ENCODE measurements around the gene WHAMM.

Gene WHAMM

DNA sequence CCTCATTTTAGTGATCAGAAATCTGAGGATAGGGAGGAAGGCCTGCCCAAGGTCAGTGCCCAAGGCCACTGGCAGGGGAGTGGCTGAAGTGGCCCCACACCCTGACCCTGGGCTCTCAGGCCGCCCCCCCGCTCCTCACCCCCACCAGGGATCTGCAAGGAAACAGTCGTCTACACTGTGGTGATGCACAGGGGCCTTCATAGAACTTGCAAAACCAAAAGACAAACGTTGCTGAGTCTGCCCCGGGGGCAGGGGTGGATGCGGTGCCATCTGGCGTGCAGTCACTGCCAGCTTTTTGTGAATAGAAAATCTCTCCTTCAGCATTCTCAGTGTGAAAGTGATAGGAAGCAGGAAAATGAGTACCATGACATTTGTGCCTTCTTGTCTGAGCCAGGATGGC, 41.3 kb downstream of the WHAMM start:
- Histone ChIP-seq H3K9ac (ENCODE audit: low read depth, low read length) (no peak overlapping the region), H2AFZ (ENCODE audit: low read depth, low read length) (no peak overlapping the region), H3K79me2 (ENCODE audit: insufficient read depth, low read length) (no peaks in the 10 kb centered on the region), H3K4me3 (ENCODE audit: low read depth in 1 of 2, low read length in 2 of 2) (no peak overlapping the region), H4K20me1 (ENCODE audit: insufficient read depth, low read length) (no peaks in the 10 kb centered on the region), H3K4me2 (ENCODE audit: insufficient read depth, low read length) (no peak overlapping the region), H3K4me1 (ENCODE audit: insufficient read depth, low read length) (peaks cover 27% of the 10 kb centered on the region), H3K27me3 (ENCODE audit: insufficient read depth, low read length, poor library complexity) (no peaks in the 10 kb centered on the region), H3K9me3 (ENCODE audit: insufficient read depth, low read length, severe bottlenecking) (no peaks in the 10 kb centered on the region), H3K27ac (ENCODE audit: low read length) (no peak overlapping the region), H3K36me3 (ENCODE audit: insufficient read depth, low read length) (no peaks in the 10 kb centered on the region)
- no peak for ATAC-seq (ENCODE audit: insufficient read depth, low read depth)
- DNase-seq: no peak
- TF ChIP-seq, protein P1, sequence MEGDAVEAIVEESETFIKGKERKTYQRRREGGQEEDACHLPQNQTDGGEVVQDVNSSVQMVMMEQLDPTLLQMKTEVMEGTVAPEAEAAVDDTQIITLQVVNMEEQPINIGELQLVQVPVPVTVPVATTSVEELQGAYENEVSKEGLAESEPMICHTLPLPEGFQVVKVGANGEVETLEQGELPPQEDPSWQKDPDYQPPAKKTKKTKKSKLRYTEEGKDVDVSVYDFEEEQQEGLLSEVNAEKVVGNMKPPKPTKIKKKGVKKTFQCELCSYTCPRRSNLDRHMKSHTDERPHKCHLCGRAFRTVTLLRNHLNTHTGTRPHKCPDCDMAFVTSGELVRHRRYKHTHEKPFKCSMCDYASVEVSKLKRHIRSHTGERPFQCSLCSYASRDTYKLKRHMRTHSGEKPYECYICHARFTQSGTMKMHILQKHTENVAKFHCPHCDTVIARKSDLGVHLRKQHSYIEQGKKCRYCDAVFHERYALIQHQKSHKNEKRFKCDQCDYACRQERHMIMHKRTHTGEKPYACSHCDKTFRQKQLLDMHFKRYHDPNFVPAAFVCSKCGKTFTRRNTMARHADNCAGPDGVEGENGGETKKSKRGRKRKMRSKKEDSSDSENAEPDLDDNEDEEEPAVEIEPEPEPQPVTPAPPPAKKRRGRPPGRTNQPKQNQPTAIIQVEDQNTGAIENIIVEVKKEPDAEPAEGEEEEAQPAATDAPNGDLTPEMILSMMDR (IDR thresholded peaks at IDR 0.05; ENCODE audit: borderline replicate concordance, extremely low read depth, low read length, poor library complexity, severe bottlenecking): no peak
- no peak for TF ChIP-seq EZH2 (IDR thresholded peaks at IDR 0.05; ENCODE audit: borderline replicate concordance, low read depth, low read length, severe bottlenecking)

DNA sequence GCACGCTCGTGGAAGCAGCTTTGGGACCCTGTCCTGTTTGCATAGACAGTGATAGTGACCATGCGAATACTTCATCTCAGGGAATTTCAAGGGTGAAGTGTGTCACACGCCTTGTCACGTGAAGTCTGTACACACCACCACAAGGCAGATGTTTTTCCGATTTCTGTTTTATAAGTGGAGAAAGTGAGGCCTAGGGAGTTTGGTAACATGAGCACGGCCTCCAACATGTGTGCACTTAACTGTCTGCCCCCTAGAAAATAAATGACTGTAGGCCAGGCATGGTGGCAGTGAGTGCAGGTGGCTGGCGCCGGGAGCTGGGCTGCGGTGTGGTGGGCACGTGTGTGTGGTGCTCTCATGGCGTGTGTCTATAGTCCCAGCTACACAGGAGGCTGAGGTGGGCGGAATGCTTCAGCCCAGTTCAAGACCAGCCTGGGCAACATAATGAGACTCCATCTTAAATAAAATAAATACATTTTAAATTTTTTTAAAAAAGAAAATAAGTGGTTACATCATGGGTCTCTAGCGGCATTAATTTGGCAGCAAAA, 42.0 kb downstream of the WHAMM start:
- no peaks in the 10 kb centered on the region for H3K79me2 ChIP-seq (ENCODE audit: insufficient read depth, low read length)
- no peak for ATAC-seq (ENCODE audit: insufficient read depth, low read depth)
- no peak overlapping the region for H3K27ac ChIP-seq (ENCODE audit: low read length)
- no peak overlapping the region for H3K4me2 ChIP-seq (ENCODE audit: insufficient read depth, low read length)
- H3K4me1 ChIP-seq (ENCODE audit: insufficient read depth, low read length): peaks cover 31% of the 10 kb centered on the region
- H3K27me3 ChIP-seq (ENCODE audit: insufficient read depth, low read length, poor library complexity): no peaks in the 10 kb centered on the region
- no peak for TF ChIP-seq EZH2 (IDR thresholded peaks at IDR 0.05; ENCODE audit: borderline replicate concordance, low read depth, low read length, severe bottlenecking)
- H2AFZ ChIP-seq (ENCODE audit: low read depth, low read length): no peak overlapping the region
- H3K36me3 ChIP-seq (ENCODE audit: insufficient read depth, low read length): no peaks in the 10 kb centered on the region
- H4K20me1 ChIP-seq (ENCODE audit: insufficient read depth, low read length): no peaks in the 10 kb centered on the region
- no peak for DNase-seq
- no peaks in the 10 kb centered on the region for H3K9me3 ChIP-seq (ENCODE audit: insufficient read depth, low read length, severe bottlenecking)
- no peak overlapping the region for H3K4me3 ChIP-seq (ENCODE audit: low read depth in 1 of 2, low read length in 2 of 2)
- H3K9ac ChIP-seq (ENCODE audit: low read depth, low read length): no peak overlapping the region

DNA sequence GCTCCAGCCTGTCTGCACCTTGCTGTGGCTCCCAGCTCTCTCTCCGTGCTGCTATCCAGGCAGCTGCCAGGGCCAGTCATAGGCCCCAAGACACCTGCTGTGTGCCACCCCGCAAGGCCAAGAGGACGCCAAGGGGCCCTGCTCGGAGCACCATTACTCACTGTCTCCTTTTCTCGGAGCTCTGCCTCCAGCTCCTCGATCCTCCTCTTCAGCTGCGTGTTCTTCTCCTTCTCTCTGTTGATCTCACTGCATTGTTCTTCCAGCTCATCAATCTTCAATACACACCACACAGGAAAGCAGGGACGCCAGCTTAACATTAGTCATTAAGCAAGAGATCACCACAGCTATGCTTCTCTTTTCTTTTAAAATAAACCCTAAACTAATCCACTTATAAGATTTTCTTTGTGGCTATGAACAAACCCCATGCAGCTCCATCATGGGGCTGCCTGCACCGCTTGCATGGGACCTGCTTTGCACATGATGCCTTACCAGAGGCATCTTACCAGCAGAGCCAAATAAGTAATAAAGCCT, 42.6 kb downstream of the WHAMM start:
- no peaks in the 10 kb centered on the region for H3K36me3 ChIP-seq (ENCODE audit: insufficient read depth, low read length)
- peak overlapping the region; percentile 82; the same call in 1 of the 2 replicates for H2AFZ ChIP-seq (ENCODE audit: low read depth, low read length)
- H3K4me3 ChIP-seq (ENCODE audit: low read depth in 1 of 2, low read length in 2 of 2): no peak overlapping the region
- peak overlapping the region; percentile 88; the same call in 1 of the 2 replicates for H3K4me2 ChIP-seq (ENCODE audit: insufficient read depth, low read length)
- H4K20me1 ChIP-seq (ENCODE audit: insufficient read depth, low read length): no peaks in the 10 kb centered on the region
- H3K27me3 ChIP-seq (ENCODE audit: insufficient read depth, low read length, poor library complexity): no peaks in the 10 kb centered on the region
- TF ChIP-seq, protein P1 (IDR thresholded peaks at IDR 0.05; ENCODE audit: borderline replicate concordance, extremely low read depth, low read length, poor library complexity, severe bottlenecking): no peak
- DNase-seq (no peak), ATAC-seq (ENCODE audit: insufficient read depth, low read depth) (no peak)
- peak overlapping the region; percentile 84 for H3K27ac ChIP-seq (ENCODE audit: low read length)
- peak overlapping the region; percentile 45 for H3K9ac ChIP-seq (ENCODE audit: low read depth, low read length)
- no peaks in the 10 kb centered on the region for H3K79me2 ChIP-seq (ENCODE audit: insufficient read depth, low read length)
- H3K9me3 ChIP-seq (ENCODE audit: insufficient read depth, low read length, severe bottlenecking): no peaks in the 10 kb centered on the region
- peaks cover 31% of the 10 kb centered on the region for H3K4me1 ChIP-seq (ENCODE audit: insufficient read depth, low read length)

DNA sequence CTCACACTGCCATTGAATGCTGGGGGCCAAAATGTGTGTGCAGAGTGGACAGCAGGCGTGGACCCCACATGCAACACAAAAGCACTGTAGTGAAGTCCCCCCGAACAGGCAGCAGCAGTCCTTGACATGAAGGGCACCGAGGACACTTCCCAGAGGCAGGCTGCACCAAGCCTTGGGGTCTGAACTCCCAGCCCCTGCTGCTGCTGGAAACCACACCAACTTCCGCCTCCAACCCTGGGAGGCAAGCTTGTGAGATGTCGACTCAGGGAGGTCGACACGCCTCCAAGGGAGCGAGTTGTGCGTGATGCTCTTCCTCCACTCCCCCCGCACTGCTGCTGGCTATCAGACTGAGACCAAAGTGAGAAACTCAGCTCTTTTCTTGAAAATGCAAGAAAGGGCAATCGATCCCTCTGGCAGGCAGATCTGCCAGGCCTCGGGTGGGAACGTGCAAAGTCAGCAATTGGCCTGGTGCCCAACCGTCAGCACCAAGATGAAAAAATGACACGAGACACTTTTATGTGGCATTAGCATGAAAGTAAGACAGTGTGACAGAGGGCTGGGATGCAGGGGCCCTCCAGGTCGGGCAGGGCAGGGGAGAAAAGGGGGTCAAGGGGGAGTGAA, 43.6 kb downstream of the WHAMM start:
- peak overlapping the region; percentile 82 for H2AFZ ChIP-seq (ENCODE audit: low read depth, low read length)
- peak overlapping the region; percentile 84 for H3K27ac ChIP-seq (ENCODE audit: low read length)
- H3K9ac ChIP-seq (ENCODE audit: low read depth, low read length): peak overlapping the region; percentile 45

More for the DNA sequence above, 43.6 kb downstream of the WHAMM start:
- no peaks in the 10 kb centered on the region for H3K27me3 ChIP-seq (ENCODE audit: insufficient read depth, low read length, poor library complexity)
- H3K4me2 ChIP-seq (ENCODE audit: insufficient read depth, low read length): peak overlapping the region; percentile 88
- peak overlapping the region in 1 of 2 experiments; percentile 58; a peak in 3 of 4 replicates for H3K4me3 ChIP-seq (ENCODE audit: low read depth in 1 of 2, low read length in 2 of 2)
- H3K9me3 ChIP-seq (ENCODE audit: insufficient read depth, low read length, severe bottlenecking): no peaks in the 10 kb centered on the region
- peak; percentile 97 for ATAC-seq (ENCODE audit: insufficient read depth, low read depth)
- peaks cover 31% of the 10 kb centered on the region for H3K4me1 ChIP-seq (ENCODE audit: insufficient read depth, low read length)
- no peaks in the 10 kb centered on the region for H4K20me1 ChIP-seq (ENCODE audit: insufficient read depth, low read length)
- H3K79me2 ChIP-seq (ENCODE audit: insufficient read depth, low read length): no peaks in the 10 kb centered on the region
- TF ChIP-seq, protein P1 (IDR thresholded peaks at IDR 0.05; ENCODE audit: borderline replicate concordance, extremely low read depth, low read length, poor library complexity, severe bottlenecking): no peak
- TF ChIP-seq EZH2 (IDR thresholded peaks at IDR 0.05; ENCODE audit: borderline replicate concordance, low read depth, low read length, severe bottlenecking): no peak
- peak; percentile 79 for DNase-seq
- H3K36me3 ChIP-seq (ENCODE audit: insufficient read depth, low read length): no peaks in the 10 kb centered on the region
